ENCODE results near the gene DOK6.

The DOK6 gene

DNA sequence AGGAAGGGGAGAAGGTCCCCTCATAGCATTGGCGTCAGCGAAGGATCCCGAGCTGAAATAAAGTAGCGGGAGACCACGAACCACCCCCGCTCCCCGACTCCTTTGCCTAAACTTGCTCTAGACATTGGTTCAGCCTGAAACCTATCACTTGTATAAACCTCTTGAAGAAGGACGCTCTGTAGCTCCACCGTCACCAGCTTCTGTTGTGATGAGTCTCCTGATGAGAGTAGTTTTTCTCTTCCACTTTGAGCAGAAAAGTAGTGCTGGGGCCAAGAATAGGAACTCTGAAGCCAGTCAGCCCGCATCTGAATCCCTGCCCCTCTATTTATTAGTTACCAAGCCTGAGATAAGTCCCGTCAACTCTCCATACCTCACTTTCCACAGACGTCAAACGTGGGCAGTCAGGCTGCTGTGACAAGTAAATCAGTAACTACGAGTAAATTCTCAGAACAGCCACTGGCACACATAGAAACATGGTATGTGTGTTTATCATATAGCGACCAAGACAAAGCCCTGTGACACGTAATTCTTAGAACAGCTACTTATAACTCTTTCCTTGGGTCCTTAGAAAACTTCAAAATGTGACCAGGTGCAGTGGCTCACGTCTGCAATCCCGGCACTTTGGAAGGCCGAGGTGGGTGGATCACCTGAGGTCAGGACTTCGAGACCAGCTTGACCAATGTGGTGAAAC lies 485.3 kb downstream of the DOK6 start:
- Histone ChIP-seq H3K23ac (ENCODE audit: low read length) (no peak overlapping the region), H3K18ac (ENCODE audit: low read length) (no peak overlapping the region), H3K9me3 (ENCODE audit: insufficient read depth, low read depth, low read length) (peaks cover 2% of the 10 kb centered on the region), H4K91ac (ENCODE audit: low read depth, low read length) (no peak overlapping the region), H3K36me3 (ENCODE audit: control insufficient read depth in 1 of 2, insufficient read depth in 2 of 2, low read length in 2 of 2) (no peaks in the 10 kb centered on the region), H4K8ac (ENCODE audit: low read depth, low read length) (no peak overlapping the region), H3K14ac (ENCODE audit: low read length) (no peak overlapping the region), H4K12ac (ENCODE audit: low read depth, low read length) (no peak overlapping the region), H3K79me2 (ENCODE audit: control insufficient read depth, insufficient read depth, low read length, poor library complexity) (no peaks in the 10 kb centered on the region), H3K9ac (ENCODE audit: low read length) (no peak overlapping the region), H3K4me1 (ENCODE audit: control insufficient read depth in 1 of 2, insufficient read depth in 2 of 2, low read length in 2 of 2) (no peaks in the 10 kb centered on the region), H3K4me3 (ENCODE audit: low read depth, low read length) (no peak overlapping the region), H3K27me3 (ENCODE audit: insufficient read depth, low read length) (no peaks in the 10 kb centered on the region), H3K4me2 (ENCODE audit: low read length) (no peak overlapping the region), H2BK12ac (ENCODE audit: low read length) (no peak overlapping the region), H2BK5ac (ENCODE audit: low read depth, low read length, poor library complexity) (no peak overlapping the region), H3K79me1 (ENCODE audit: low read length) (no peaks in the 10 kb centered on the region), H2AFZ (ENCODE audit: insufficient read depth, low read length, poor library complexity) (no peak overlapping the region), H3K27ac (ENCODE audit: low read depth, low read length) (no peak overlapping the region), H2AK5ac (ENCODE audit: low read length) (no peak overlapping the region), H2BK120ac (ENCODE audit: insufficient read depth, low read length, poor library complexity) (no peak overlapping the region), H3K4ac (ENCODE audit: low read depth, low read length) (no peak overlapping the region)
- no peak for DNase-seq
- no CpG with 5 or more reads among the region's 20 CpGs for WGBS (ENCODE audit: extremely low coverage, insufficient coverage, insufficient read length)

DNA sequence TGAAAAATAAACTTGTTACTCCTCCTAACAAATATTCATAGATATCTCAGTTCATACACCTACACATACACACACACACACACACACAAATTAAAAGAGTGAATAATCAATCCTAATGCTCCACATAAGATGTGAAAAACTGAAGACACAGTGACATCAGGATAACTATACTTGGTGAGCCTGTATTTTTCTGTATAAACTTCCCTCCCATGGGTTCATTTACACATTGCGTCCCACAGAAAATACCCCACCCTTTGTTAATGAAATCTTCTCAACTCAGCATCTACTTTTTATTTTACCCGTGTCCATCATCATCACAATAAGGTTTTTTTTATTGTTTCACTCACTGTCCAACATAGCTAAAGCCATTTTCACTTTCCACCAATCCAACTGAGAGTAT lies 486.6 kb downstream of the DOK6 start:
- no CpG with 5 or more reads among the region's 2 CpGs for WGBS (ENCODE audit: extremely low coverage, insufficient coverage, insufficient read length)
- no peaks in the 10 kb centered on the region for H3K4me1 ChIP-seq (ENCODE audit: control insufficient read depth in 1 of 2, insufficient read depth in 2 of 2, low read length in 2 of 2)
- H3K18ac ChIP-seq (ENCODE audit: low read length), result no peak overlapping the region
- no peak overlapping the region for H4K91ac ChIP-seq (ENCODE audit: low read depth, low read length)
- no peak for DNase-seq
- H3K27me3 ChIP-seq (ENCODE audit: insufficient read depth, low read length), result no peaks in the 10 kb centered on the region
- no peaks in the 10 kb centered on the region for H3K79me2 ChIP-seq (ENCODE audit: control insufficient read depth, insufficient read depth, low read length, poor library complexity)
- H2AK5ac ChIP-seq (ENCODE audit: low read length), result no peak overlapping the region
- no peak overlapping the region for H2BK5ac ChIP-seq (ENCODE audit: low read depth, low read length, poor library complexity)
- no peak overlapping the region for H3K9ac ChIP-seq (ENCODE audit: low read length)
- H3K4ac ChIP-seq (ENCODE audit: low read depth, low read length), result no peak overlapping the region
- no peak overlapping the region for H2BK12ac ChIP-seq (ENCODE audit: low read length)
- no peaks in the 10 kb centered on the region for H3K36me3 ChIP-seq (ENCODE audit: control insufficient read depth in 1 of 2, insufficient read depth in 2 of 2, low read length in 2 of 2)
- no peaks in the 10 kb centered on the region for H3K79me1 ChIP-seq (ENCODE audit: low read length)
- no peak overlapping the region for H4K12ac ChIP-seq (ENCODE audit: low read depth, low read length)
- H3K27ac ChIP-seq (ENCODE audit: low read depth, low read length), result no peak overlapping the region
- no peak overlapping the region for H3K4me2 ChIP-seq (ENCODE audit: low read length)
- H3K4me3 ChIP-seq (ENCODE audit: low read depth, low read length), result no peak overlapping the region
- H3K23ac ChIP-seq (ENCODE audit: low read length), result no peak overlapping the region
- no peak overlapping the region for H2BK120ac ChIP-seq (ENCODE audit: insufficient read depth, low read length, poor library complexity)
- no peak overlapping the region for H4K8ac ChIP-seq (ENCODE audit: low read depth, low read length)
- H2AFZ ChIP-seq (ENCODE audit: insufficient read depth, low read length, poor library complexity), result no peak overlapping the region
- H3K14ac ChIP-seq (ENCODE audit: low read length), result no peak overlapping the region
- peaks cover 2% of the 10 kb centered on the region for H3K9me3 ChIP-seq (ENCODE audit: insufficient read depth, low read depth, low read length)

GRCh38 chr18:69889009-69889408 lies 488.3 kb downstream of the DOK6 start:
- Histone ChIP-seq H3K79me2 (ENCODE audit: control insufficient read depth, insufficient read depth, low read length, poor library complexity) (no peaks in the 10 kb centered on the region), H4K91ac (ENCODE audit: low read depth, low read length) (no peak overlapping the region), H4K8ac (ENCODE audit: low read depth, low read length) (no peak overlapping the region), H2AK5ac (ENCODE audit: low read length) (no peak overlapping the region), H3K79me1 (ENCODE audit: low read length) (no peaks in the 10 kb centered on the region), H3K9me3 (ENCODE audit: insufficient read depth, low read depth, low read length) (peaks cover 2% of the 10 kb centered on the region), H3K4ac (ENCODE audit: low read depth, low read length) (no peak overlapping the region), H2BK12ac (ENCODE audit: low read length) (no peak overlapping the region), H3K36me3 (ENCODE audit: control insufficient read depth in 1 of 2, insufficient read depth in 2 of 2, low read length in 2 of 2) (no peaks in the 10 kb centered on the region), H3K27me3 (ENCODE audit: insufficient read depth, low read length) (no peaks in the 10 kb centered on the region), H2BK120ac (ENCODE audit: insufficient read depth, low read length, poor library complexity) (no peak overlapping the region), H3K14ac (ENCODE audit: low read length) (no peak overlapping the region), H3K4me3 (ENCODE audit: low read depth, low read length) (no peak overlapping the region), H3K4me2 (ENCODE audit: low read length) (no peak overlapping the region), H3K27ac (ENCODE audit: low read depth, low read length) (no peak overlapping the region), H4K12ac (ENCODE audit: low read depth, low read length) (no peak overlapping the region), H2AFZ (ENCODE audit: insufficient read depth, low read length, poor library complexity) (no peak overlapping the region), H2BK5ac (ENCODE audit: low read depth, low read length, poor library complexity) (no peak overlapping the region), H3K9ac (ENCODE audit: low read length) (no peak overlapping the region), H3K23ac (ENCODE audit: low read length) (no peak overlapping the region), H3K18ac (ENCODE audit: low read length) (no peak overlapping the region), H3K4me1 (ENCODE audit: control insufficient read depth in 1 of 2, insufficient read depth in 2 of 2, low read length in 2 of 2) (no peaks in the 10 kb centered on the region)
- no CpG with 5 or more reads among the region's 4 CpGs for WGBS (ENCODE audit: extremely low coverage, insufficient coverage, insufficient read length)
- DNase-seq, result no peak

GRCh38 chr18:69890558-69890957 lies 489.9 kb downstream of the DOK6 start:
- no peak overlapping the region for H3K23ac ChIP-seq (ENCODE audit: low read length)
- no peak overlapping the region for H3K9ac ChIP-seq (ENCODE audit: low read length)
- H3K27ac ChIP-seq (ENCODE audit: low read depth, low read length), result no peak overlapping the region
- H4K12ac ChIP-seq (ENCODE audit: low read depth, low read length), result no peak overlapping the region
- H3K79me1 ChIP-seq (ENCODE audit: low read length), result no peaks in the 10 kb centered on the region
- H3K27me3 ChIP-seq (ENCODE audit: insufficient read depth, low read length), result no peaks in the 10 kb centered on the region
- H2AFZ ChIP-seq (ENCODE audit: insufficient read depth, low read length, poor library complexity), result no peak overlapping the region
- no peak overlapping the region for H4K8ac ChIP-seq (ENCODE audit: low read depth, low read length)
- no peaks in the 10 kb centered on the region for H3K4me1 ChIP-seq (ENCODE audit: control insufficient read depth in 1 of 2, insufficient read depth in 2 of 2, low read length in 2 of 2)
- no peak overlapping the region for H3K4me2 ChIP-seq (ENCODE audit: low read length)
- H3K4ac ChIP-seq (ENCODE audit: low read depth, low read length), result no peak overlapping the region
- no peak overlapping the region for H2AK5ac ChIP-seq (ENCODE audit: low read length)
- peaks cover 1% of the 10 kb centered on the region for H3K9me3 ChIP-seq (ENCODE audit: insufficient read depth, low read depth, low read length)
- no peaks in the 10 kb centered on the region for H3K79me2 ChIP-seq (ENCODE audit: control insufficient read depth, insufficient read depth, low read length, poor library complexity)
- WGBS (ENCODE audit: extremely low coverage, insufficient coverage, insufficient read length), result no CpG with 5 or more reads among the region's 1 CpG
- H2BK12ac ChIP-seq (ENCODE audit: low read length), result no peak overlapping the region
- no peaks in the 10 kb centered on the region for H3K36me3 ChIP-seq (ENCODE audit: control insufficient read depth in 1 of 2, insufficient read depth in 2 of 2, low read length in 2 of 2)
- no peak for DNase-seq
- H3K4me3 ChIP-seq (ENCODE audit: low read depth, low read length), result no peak overlapping the region
- H2BK5ac ChIP-seq (ENCODE audit: low read depth, low read length, poor library complexity), result no peak overlapping the region
- no peak overlapping the region for H4K91ac ChIP-seq (ENCODE audit: low read depth, low read length)
- no peak overlapping the region for H2BK120ac ChIP-seq (ENCODE audit: insufficient read depth, low read length, poor library complexity)
- no peak overlapping the region for H3K14ac ChIP-seq (ENCODE audit: low read length)
- H3K18ac ChIP-seq (ENCODE audit: low read length), result no peak overlapping the region
